SK-N-MC (cell line): ENCODE data around the gene KDM4B.

ENCODE experiments used
- EZH2 ChIP-seq: fragments of 200-600 bp; sonication (generic); IDR thresholded peaks from one replicate; pipeline ENCODE4 v1.6.1; 2017; ENCODE audit warnings: antibody characterized with exemption
- POLR2AphosphoS5 ChIP-seq: IDR thresholded peaks from 2 replicates; pipeline ENCODE4 v1.6.1; 2012; ENCODE audit warnings: mild to moderate bottlenecking, low read depth, low read length, borderline replicate concordance

DNA sequence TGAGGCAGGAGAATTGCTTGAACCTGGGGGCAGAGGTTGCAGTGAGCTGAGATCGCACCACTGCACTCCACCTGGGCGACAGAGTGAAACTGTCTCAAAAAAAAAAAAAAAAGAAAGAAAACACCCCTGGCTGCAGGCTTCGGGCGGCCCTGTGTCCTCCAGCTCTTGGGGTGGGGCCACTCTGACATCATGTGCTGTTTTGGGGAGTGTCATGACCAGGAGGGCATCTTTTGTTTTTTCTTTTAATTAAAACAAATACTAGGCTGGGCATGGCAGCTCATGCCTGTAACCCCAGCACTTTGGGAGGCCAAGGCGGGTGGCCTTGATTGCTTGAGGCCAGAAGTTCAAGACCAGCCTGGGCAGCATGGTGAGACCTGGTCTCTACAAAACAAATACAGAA lies 52.1 kb downstream of the KDM4B start:
- TF ChIP-seq EZH2 (no peak), POLR2AphosphoS5 (no peak)
